ENCODE measurements around the gene CIRBP.

CIRBP gene

DNA sequence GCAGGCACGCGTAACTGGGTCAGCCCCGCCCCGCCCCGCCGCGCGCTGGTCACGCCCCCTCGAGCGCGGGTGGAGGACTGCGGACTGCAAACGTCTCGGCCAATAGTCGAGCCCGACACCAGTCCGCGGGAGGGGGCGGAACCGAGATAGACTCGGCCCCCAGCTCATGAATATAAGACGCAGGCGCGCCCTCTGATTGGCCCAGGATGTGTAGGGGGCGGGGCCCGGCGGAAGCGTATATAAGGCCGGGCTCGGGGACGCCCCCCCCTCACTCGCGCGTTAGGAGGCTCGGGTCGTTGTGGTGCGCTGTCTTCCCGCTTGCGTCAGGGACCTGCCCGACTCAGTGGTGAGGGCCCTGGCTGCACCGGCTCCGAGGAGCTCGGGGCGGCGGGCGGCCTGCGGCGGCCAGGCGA is at the start of gene CIRBP:
Gene CIRBP (plus strand): TSS at position 268 of the 413 bp plus-strand sequence. CDS start 1,602 bp downstream, outside the sequence.
- Mint-ChIP-seq H3K9me3 (no peaks in the 10 kb centered on the region), H3K4me3 (peak within 1 kb of the TSS; percentile 93), H3K4me1 (ENCODE audit: low read depth) (peaks cover 53% of the 10 kb centered on the region), H3K36me3 (ENCODE audit: low read depth) (peaks cover 35% of the 10 kb centered on the region), H3K27ac (peak within 1 kb of the TSS; percentile 88), H3K27me3 (ENCODE audit: low read depth) (no peaks in the 10 kb centered on the region)

DNA sequence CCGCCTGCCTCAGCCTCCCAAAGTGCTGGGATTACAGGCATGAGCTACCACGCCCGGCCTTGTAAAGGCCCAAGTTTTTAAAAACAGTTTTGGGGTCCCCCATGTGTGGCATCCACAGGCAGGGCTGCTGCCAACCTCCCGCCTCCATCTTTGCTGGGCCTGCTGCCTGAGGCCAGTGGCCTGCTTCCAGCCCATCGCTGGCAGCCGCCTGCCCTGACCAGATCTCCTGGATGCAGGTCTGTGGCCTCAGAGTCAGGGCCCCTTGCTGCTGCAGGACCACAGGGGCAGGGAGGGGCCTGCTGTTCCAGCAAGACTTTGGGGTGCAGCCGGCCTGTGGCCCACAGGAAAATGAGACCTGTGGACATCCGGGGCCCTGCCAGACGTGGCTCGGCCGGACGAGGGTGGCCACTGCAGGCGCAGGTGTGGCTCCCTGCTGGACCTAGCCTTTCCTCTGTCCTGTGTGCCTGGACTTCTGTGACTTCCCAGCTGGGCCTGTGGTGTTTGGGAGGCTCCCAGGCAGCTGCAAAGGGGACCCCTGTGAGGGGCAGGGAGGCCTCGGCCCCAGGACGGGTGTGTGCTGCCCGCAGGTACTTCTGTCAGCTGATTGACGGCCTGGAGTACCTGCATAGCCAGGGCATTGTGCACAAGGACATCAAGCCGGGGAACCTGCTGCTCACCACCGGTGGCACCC is 49.2 kb upstream of the CIRBP start:
- no peaks in the 10 kb centered on the region for H3K27me3 Mint-ChIP-seq (ENCODE audit: low read depth)
- no peaks in the 10 kb centered on the region for H3K36me3 Mint-ChIP-seq (ENCODE audit: low read depth)
- H3K27ac Mint-ChIP-seq = no peak overlapping the region
- no peaks in the 10 kb centered on the region for H3K9me3 Mint-ChIP-seq
- no peaks in the 10 kb centered on the region for H3K4me1 Mint-ChIP-seq (ENCODE audit: low read depth)
- no peak overlapping the region for H3K4me3 Mint-ChIP-seq

DNA sequence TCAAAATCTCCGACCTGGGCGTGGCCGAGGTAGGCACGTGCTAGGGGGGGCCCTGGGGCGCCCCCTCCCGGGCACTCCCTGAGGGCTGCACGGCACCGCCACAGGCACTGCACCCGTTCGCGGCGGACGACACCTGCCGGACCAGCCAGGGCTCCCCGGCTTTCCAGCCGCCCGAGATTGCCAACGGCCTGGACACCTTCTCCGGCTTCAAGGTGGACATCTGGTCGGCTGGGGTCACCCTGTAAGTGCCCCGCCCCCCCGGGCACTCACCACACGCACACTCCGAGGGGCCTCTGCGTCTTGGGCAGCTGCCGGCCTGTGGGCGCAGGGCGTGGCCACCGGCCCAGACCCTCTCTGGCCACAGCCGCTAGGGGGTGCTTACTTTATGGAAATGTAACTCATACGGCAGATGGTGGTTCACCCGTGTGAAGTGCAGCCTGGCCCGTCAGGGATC is 48.6 kb upstream of the CIRBP start:
- no peaks in the 10 kb centered on the region for H3K9me3 Mint-ChIP-seq
- no peaks in the 10 kb centered on the region for H3K4me1 Mint-ChIP-seq (ENCODE audit: low read depth)
- H3K27ac Mint-ChIP-seq = no peak overlapping the region
- H3K4me3 Mint-ChIP-seq = no peak overlapping the region
- H3K27me3 Mint-ChIP-seq (ENCODE audit: low read depth) = no peaks in the 10 kb centered on the region
- no peaks in the 10 kb centered on the region for H3K36me3 Mint-ChIP-seq (ENCODE audit: low read depth)

DNA sequence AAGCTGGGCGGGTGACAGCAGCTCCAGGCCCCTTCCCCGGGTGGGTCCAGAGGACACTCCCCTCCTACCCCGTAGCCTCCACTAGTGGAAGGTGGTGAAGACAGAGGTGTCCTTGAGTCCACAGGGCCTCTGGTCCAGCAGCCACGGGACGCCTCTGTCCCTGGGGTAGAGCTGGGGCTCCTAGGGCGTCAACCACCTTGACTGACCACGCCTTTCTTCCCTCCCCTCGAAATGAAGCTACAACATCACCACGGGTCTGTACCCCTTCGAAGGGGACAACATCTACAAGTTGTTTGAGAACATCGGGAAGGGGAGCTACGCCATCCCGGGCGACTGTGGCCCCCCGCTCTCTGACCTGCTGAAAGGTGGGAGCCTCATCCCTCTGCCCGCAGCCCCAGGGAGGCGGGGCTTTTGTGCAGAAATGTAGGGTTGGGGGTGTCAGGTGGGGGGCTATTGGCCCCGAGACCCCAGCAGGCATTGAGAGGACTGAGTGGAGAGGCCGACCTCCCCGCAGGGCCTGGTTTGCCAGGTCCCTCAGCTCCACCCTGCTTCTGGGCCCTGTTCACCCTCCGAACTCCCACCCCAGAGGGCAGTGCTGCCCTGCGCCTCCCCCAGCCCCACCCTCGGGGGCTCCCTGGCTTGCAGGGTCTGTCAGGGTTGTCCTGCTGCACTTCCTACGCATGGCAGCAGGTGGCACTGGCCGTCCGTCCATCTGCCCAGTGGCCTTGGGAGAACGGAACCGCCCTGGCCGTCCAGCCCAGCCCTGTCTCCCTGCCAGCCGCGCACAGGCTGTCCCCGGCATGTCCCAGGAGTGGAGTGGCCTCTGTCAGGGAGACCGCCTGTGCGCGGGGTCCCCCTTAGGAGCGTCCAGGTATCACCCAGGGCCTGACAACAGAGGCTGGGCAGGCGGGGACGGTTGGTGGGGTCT is 47.9 kb upstream of the CIRBP start:
- Mint-ChIP-seq H3K27me3 (ENCODE audit: low read depth) (no peaks in the 10 kb centered on the region), H3K9me3 (no peaks in the 10 kb centered on the region), H3K27ac (no peak overlapping the region), H3K4me1 (ENCODE audit: low read depth) (no peaks in the 10 kb centered on the region), H3K36me3 (ENCODE audit: low read depth) (no peaks in the 10 kb centered on the region), H3K4me3 (no peak overlapping the region)

DNA sequence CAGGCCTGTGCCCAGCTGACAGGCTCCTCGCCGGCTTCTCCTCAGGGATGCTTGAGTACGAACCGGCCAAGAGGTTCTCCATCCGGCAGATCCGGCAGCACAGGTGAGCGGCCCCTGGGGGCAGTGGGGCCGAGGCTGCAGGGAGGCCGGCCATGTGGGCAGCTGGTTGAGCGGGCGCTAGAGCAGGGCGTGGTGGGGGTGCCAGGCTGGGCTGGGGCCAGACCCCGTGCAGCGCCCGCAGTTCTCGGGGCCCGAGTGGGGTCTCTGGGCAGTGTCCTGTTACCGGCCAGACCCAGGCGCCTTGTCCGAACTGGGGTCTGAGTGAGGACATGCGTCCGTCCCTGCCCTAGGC is 47.3 kb upstream of the CIRBP start:
- H3K4me3 Mint-ChIP-seq = no peak overlapping the region
- no peaks in the 10 kb centered on the region for H3K27me3 Mint-ChIP-seq (ENCODE audit: low read depth)
- H3K27ac Mint-ChIP-seq = no peak overlapping the region
- H3K9me3 Mint-ChIP-seq = no peaks in the 10 kb centered on the region
- no peaks in the 10 kb centered on the region for H3K4me1 Mint-ChIP-seq (ENCODE audit: low read depth)
- no peaks in the 10 kb centered on the region for H3K36me3 Mint-ChIP-seq (ENCODE audit: low read depth)

DNA sequence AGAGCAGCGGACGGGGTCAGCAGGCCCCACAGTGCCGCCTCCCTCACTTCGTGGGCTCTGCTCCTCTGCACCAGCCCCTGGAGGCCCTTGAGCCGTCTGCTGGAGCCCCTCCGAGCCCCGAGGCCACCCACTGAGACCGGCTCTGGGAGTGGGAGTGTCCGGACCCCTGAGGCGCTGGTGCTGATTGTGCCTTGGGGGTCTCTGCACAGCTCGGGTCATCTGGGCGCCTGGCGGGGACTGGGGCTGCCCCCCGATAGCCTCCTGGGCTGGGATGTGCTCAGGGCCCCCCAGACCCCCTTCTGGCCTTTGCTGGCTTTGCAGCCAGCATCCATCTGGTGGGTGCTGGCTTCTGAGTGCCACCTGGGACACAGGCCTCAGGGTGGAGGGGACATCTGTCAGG is 46.7 kb upstream of the CIRBP start:
- Mint-ChIP-seq H3K27ac (no peak overlapping the region), H3K4me1 (ENCODE audit: low read depth) (no peaks in the 10 kb centered on the region), H3K4me3 (no peak overlapping the region), H3K9me3 (no peaks in the 10 kb centered on the region), H3K36me3 (ENCODE audit: low read depth) (no peaks in the 10 kb centered on the region), H3K27me3 (ENCODE audit: low read depth) (no peaks in the 10 kb centered on the region)

DNA sequence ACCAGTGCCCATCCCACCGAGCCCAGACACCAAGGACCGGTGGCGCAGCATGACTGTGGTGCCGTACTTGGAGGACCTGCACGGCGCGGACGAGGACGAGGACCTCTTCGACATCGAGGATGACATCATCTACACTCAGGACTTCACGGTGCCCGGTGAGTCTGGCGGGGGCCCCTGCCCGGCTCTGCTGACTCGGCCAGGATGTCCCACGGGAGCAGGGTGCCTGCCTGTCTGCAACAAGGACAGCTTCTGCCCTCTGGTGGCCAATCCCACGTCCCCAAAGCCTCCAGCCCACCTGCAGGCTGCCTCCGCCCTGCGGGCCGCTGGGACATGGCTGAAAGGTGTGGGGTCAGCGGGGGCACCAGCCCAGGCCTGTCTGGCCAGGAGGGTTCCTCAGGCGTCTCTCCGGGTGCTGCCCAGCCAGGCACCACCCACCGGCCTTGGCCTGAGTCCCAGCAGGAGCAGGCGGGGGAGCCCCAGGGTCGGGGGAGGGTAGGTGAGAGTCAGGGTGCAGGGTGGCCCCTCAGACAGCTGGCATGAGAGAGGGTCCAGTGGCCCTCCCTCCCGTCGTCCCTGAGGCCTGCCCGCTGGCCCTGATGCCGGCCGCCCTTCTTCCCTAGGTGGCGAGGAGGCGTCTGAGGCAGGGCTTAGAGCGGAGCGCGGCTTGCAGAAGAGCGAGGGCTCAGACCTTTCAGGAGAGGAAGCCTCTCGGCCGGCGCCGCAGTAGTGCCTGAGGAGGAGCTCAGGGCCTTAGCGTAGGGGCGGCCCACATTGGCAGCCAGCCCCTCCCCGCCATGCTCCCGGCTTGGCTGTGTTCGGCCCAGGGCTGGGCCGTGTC is 45.9 kb upstream of the CIRBP start:
- Mint-ChIP-seq H3K9me3 (no peaks in the 10 kb centered on the region), H3K4me3 (no peak overlapping the region), H3K4me1 (ENCODE audit: low read depth) (no peaks in the 10 kb centered on the region), H3K27me3 (ENCODE audit: low read depth) (no peaks in the 10 kb centered on the region), H3K36me3 (ENCODE audit: low read depth) (no peaks in the 10 kb centered on the region), H3K27ac (no peak overlapping the region)

DNA sequence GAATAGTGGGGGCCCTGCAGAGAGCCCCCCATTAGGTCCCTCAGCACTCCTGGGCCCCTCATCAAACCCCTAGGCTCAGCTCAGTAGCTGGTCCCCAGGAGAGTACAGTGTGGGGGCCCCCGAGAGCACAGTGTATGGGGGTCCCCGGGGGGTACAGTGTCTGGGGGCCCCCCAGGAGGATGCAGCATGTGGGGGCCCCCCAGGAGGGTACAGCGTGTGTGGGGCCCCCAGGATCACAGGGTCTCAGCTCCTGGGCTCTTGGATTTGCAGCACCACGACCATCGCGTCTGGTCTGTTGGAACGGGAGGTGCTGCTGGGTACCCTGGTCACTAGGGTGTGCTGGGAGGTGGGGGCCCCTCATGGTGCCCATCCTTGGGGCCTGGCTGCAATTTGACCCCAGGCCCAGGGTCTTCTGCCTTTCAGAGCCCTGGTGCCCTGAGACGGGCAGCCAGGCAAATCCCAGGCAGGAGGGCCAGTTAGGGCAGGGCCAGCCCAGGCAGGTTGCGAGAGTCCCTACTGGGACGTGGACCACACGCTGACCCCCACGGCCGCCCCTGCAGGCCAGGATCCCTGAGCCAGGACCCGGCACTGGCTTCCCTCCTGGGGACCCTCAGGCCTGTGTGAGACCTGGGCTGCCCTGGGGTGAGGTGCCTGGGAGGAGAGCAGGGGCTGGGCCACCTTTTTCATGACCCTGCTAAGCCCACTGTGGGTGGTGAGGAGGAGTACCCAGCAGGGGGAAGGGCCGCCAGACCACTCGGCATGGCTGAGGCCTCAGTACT is 44.9 kb upstream of the CIRBP start:
- no peaks in the 10 kb centered on the region for H3K36me3 Mint-ChIP-seq (ENCODE audit: low read depth)
- H3K27me3 Mint-ChIP-seq (ENCODE audit: low read depth) = no peaks in the 10 kb centered on the region
- no peak overlapping the region for H3K27ac Mint-ChIP-seq
- no peak overlapping the region for H3K4me3 Mint-ChIP-seq
- no peaks in the 10 kb centered on the region for H3K4me1 Mint-ChIP-seq (ENCODE audit: low read depth)
- H3K9me3 Mint-ChIP-seq = no peaks in the 10 kb centered on the region

DNA sequence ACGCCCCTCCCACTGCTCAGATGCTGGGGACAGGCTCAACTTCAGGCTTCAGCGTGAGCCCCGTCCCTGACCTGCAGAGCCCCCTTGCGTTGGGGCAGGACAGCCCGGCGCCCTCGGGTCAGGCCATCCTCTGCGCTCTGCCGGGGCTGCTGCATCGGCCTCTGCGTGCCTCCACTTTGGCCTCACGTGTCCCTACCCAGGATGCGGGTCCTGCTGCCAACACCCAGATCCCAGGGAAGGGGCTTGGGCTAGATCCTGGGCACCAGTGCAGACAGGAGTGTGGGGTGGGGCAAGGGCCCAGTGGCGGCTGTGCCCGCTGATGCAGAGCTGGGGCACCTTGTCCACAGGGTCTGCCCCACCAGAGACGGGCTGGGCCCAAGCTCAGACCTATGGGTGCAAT is 44.3 kb upstream of the CIRBP start:
- Mint-ChIP-seq H3K27ac (no peak overlapping the region), H3K4me1 (ENCODE audit: low read depth) (no peaks in the 10 kb centered on the region), H3K27me3 (ENCODE audit: low read depth) (no peaks in the 10 kb centered on the region), H3K36me3 (ENCODE audit: low read depth) (no peaks in the 10 kb centered on the region), H3K9me3 (no peaks in the 10 kb centered on the region), H3K4me3 (no peak overlapping the region)

DNA sequence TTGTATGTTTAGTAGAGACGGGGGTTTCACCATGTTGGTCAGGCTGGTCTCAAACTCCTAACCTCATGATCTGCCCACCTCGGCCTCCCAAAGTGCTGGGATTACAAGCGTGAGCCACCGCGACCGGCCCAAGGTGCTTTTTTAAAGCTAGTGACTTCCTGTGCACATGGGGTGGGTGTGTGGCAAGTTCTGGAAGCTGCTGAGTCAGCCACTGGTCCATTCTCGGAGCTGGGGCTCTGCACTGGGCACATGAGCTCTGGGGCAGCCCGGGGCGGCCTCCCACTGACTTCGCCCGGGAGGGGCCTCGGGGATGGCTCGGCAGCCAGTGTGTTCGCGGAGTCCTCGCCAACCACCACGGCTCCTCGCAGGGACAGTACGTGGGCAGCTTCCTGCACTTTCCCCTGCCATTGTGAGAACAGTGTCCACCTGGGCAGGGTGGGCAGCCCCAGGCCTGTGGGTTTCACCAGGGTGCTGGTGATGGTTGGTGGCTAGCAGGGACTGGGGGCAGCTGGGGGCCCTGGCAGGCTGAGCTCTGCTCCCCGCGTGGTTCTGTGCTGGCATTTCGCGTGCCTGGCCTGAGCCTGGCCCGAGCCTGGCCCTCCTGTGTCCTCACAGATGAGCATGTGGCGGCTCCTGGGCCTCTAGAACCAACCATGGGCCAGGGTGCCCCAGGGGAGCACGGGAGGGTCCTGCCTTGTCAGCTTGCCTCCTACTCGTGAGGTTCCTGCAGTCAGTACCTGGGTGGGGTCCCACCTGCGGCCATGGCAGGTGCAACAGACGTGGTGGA is 43.5 kb upstream of the CIRBP start:
- H3K4me3 Mint-ChIP-seq = no peak overlapping the region
- no peak overlapping the region for H3K27ac Mint-ChIP-seq
- H3K9me3 Mint-ChIP-seq = no peaks in the 10 kb centered on the region
- no peaks in the 10 kb centered on the region for H3K4me1 Mint-ChIP-seq (ENCODE audit: low read depth)
- H3K27me3 Mint-ChIP-seq (ENCODE audit: low read depth) = no peaks in the 10 kb centered on the region
- H3K36me3 Mint-ChIP-seq (ENCODE audit: low read depth) = no peaks in the 10 kb centered on the region

DNA sequence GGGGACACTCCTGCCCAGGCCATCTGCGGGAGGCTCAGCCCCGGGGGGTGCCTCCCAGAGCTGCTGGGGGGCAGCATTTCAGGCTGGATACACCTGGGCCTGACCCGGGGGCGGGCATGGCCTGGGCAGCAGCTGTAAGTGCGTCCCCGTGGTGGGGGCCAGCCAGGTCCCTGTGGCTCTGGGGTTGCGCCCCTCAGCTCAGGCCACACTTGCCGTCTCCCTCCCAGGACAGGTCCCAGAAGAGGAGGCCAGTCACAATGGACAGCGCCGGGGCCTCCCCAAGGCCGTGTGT is 43.0 kb upstream of the CIRBP start:
- H3K36me3 Mint-ChIP-seq (ENCODE audit: low read depth) = no peaks in the 10 kb centered on the region
- no peak overlapping the region for H3K27ac Mint-ChIP-seq
- H3K9me3 Mint-ChIP-seq = no peaks in the 10 kb centered on the region
- H3K4me1 Mint-ChIP-seq (ENCODE audit: low read depth) = no peaks in the 10 kb centered on the region
- H3K4me3 Mint-ChIP-seq = no peak overlapping the region
- H3K27me3 Mint-ChIP-seq (ENCODE audit: low read depth) = no peaks in the 10 kb centered on the region

DNA sequence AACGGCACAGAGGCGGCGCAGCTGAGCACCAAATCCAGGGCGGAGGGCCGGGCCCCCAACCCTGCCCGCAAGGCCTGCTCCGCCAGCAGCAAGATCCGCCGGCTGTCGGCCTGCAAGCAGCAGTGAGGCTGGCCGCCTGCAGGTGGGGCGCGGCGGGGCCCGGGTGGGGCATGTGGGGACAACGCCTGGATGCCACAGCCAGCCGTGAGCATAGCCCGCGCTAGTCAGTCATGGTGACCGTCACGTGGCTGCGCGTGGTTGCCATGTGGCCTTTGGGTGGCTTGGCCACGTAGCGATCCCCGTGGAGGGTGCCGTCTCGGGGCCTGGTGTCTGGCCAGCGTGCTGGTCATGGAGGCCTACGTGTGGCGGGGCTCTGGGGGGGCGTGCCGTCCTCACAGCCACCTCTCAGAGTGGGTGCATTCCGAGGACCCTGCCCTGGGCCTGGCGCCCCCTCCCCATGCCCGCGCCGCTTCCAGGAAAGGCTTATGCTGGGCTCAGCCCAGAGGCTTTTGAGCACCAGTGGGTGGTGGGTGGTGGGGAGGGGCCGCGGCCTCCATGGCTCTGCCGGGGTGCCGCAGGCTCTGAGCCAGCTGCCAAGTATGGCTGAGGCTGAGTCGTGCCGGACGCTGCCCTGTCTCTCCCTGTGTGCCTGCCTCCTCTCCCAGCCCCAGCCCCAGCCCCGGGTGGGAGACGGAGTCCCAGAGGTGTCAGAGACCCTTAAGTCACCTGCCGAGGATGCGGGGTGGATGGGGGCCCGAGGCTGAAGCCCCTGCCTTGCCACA is 42.4 kb upstream of the CIRBP start:
- H3K4me3 Mint-ChIP-seq = no peak overlapping the region
- no peaks in the 10 kb centered on the region for H3K4me1 Mint-ChIP-seq (ENCODE audit: low read depth)
- H3K27ac Mint-ChIP-seq = no peak overlapping the region
- no peaks in the 10 kb centered on the region for H3K27me3 Mint-ChIP-seq (ENCODE audit: low read depth)
- no peaks in the 10 kb centered on the region for H3K36me3 Mint-ChIP-seq (ENCODE audit: low read depth)
- no peaks in the 10 kb centered on the region for H3K9me3 Mint-ChIP-seq
